ENCODE data around the gene LAMP2. TPM values are rescaled to one million over a fixed set of nuclear protein-coding genes. Genes with fewer than 3 reads are reported as not detected.
"Not testable (repeated sequence)": the region's sequence is repeated elsewhere in the genome, so short reads cannot be mapped to it uniquely, and the experiment has no call there.

The LAMP2 gene
- polyA plus RNA-seq (ENCODE audit: insufficient read length) = 123 TPM

GRCh38 chrX:120468825-120469525, at the start of gene LAMP2:
LAMP2 (minus strand) TSS chrX:120469296; CDS start chrX:120469169, 127 bp downstream.
- DNase-seq = peak; percentile 86

- no peak for DNase-seq
Observed at GRCh38 chrX:120517936-120518335, 48.8 kb upstream of the LAMP2 start.

- DNase-seq = no peak
Observed at GRCh38 chrX:120514236-120514635, 45.1 kb upstream of the LAMP2 start.

GRCh38 chrX:120512627-120513026, 43.5 kb upstream of the LAMP2 start:
- no peak for DNase-seq

- no peak for DNase-seq
Observed at GRCh38 chrX:120512222-120512621, 43.1 kb upstream of the LAMP2 start.

GRCh38 chrX:120504569-120504968, 35.5 kb upstream of the LAMP2 start:
- DNase-seq = no peak

- no peak for DNase-seq
Observed at GRCh38 chrX:120499301-120500072, 30.4 kb upstream of the LAMP2 start.

GRCh38 chrX:120490119-120490518, 21.0 kb upstream of the LAMP2 start:
- not testable (repeated sequence) for DNase-seq

GRCh38 chrX:120486786-120487185, 17.7 kb upstream of the LAMP2 start:
- DNase-seq = no peak

- peak; percentile 63 for DNase-seq
Observed at GRCh38 chrX:120485638-120486520, 16.8 kb upstream of the LAMP2 start.

- DNase-seq = no peak
Observed at GRCh38 chrX:120485315-120485637, 16.2 kb upstream of the LAMP2 start.

- DNase-seq = no peak
Observed at GRCh38 chrX:120477453-120477852, 8.4 kb upstream of the LAMP2 start.

- no peak for DNase-seq
Observed at GRCh38 chrX:120476714-120477113, 7.6 kb upstream of the LAMP2 start.

GRCh38 chrX:120475447-120475846, 6.4 kb upstream of the LAMP2 start:
- DNase-seq = not testable (repeated sequence)

- DNase-seq = no peak
Observed at GRCh38 chrX:120474085-120474484, 5.0 kb upstream of the LAMP2 start.

GRCh38 chrX:120469657-120470056, 561 bp upstream of the LAMP2 start:
- not testable (repeated sequence) for DNase-seq

GRCh38 chrX:120468479-120468824, 644 bp downstream of the LAMP2 start:
- no peak for DNase-seq

GRCh38 chrX:120468071-120468470, 1.0 kb downstream of the LAMP2 start:
- no peak for DNase-seq

- DNase-seq = no peak
Observed at GRCh38 chrX:120464411-120464810, 4.7 kb downstream of the LAMP2 start.

GRCh38 chrX:120463241-120463640, 5.9 kb downstream of the LAMP2 start:
- no peak for DNase-seq

GRCh38 chrX:120462370-120462769, 6.7 kb downstream of the LAMP2 start:
- no peak for DNase-seq

- no peak for DNase-seq
Observed at GRCh38 chrX:120459309-120459708, 9.8 kb downstream of the LAMP2 start.

- DNase-seq = peak; percentile 13
Observed at GRCh38 chrX:120457766-120458180, 11.3 kb downstream of the LAMP2 start.
